ENCODE measurements around the gene ABCG8. TPM values are rescaled to one million over a fixed set of nuclear protein-coding genes. Genes with fewer than 3 reads are reported as not detected.

ABCG8 gene
- total and polyA plus RNA-seq, 12 donors, result 0.15 to 1.4 TPM; not detected in 10

GRCh38 chr2:43810888-43811287, 27.9 kb upstream of the ABCG8 start:
- Histone ChIP-seq H3K36me3 (peaks cover 0 to 71% (median 7%) of the 10 kb centered on the region in 9 donors), H3K9me3 (no peaks in the 10 kb centered on the region), H3K4me3 (no peak overlapping the region), H3K27me3 (no peaks in the 10 kb centered on the region), H3K27ac (no peak overlapping the region), H3K4me1 (no peaks in the 10 kb centered on the region)
- intact Hi-C loops (cut with DNase I), result no loop called here
- no peak for TF ChIP-seq CTCF (IDR thresholded peaks at IDR 0.05)
- ATAC-seq, result no peak
- 78 to 83% methylated on average over 1 of the region's 1 CpG for WGBS, 2 donors
- DNase-seq, result no peak

GRCh38 chr2:43812006-43812405, 26.8 kb upstream of the ABCG8 start:
- intact Hi-C loops (cut with DNase I), result no loop called here
- Histone ChIP-seq H3K9me3 (no peaks in the 10 kb centered on the region), H3K4me3 (no peak overlapping the region), H3K4me1 (no peaks in the 10 kb centered on the region), H3K27me3 (no peaks in the 10 kb centered on the region), H3K27ac (no peak overlapping the region), H3K36me3 (peaks cover 0 to 60% (median 7%) of the 10 kb centered on the region in 9 donors)
- ATAC-seq, result no peak
- 76 to 87% methylated on average over 2 of the region's 2 CpGs for WGBS, 2 donors
- no peak for DNase-seq
- no peak for TF ChIP-seq CTCF (IDR thresholded peaks at IDR 0.05)

- no peak for TF ChIP-seq CTCF (IDR thresholded peaks at IDR 0.05)
- WGBS, 2 donors, result 55 to 58% methylated on average over 2 of the region's 2 CpGs
- H3K36me3 ChIP-seq, result peaks cover 0 to 50% (median 7%) of the 10 kb centered on the region in 9 donors
- no peak for DNase-seq
- ATAC-seq, result no peak
- H3K9me3 ChIP-seq, result no peaks in the 10 kb centered on the region
- H3K4me1 ChIP-seq, result no peaks in the 10 kb centered on the region
- intact Hi-C loops (cut with DNase I), result no loop called here
- no peak overlapping the region for H3K4me3 ChIP-seq
- H3K27me3 ChIP-seq, result no peaks in the 10 kb centered on the region
- no peak overlapping the region for H3K27ac ChIP-seq
These were observed 25.8 kb upstream of the ABCG8 start for GRCh38 chr2:43812947-43813346.

GRCh38 chr2:43814711-43815110, 24.1 kb upstream of the ABCG8 start:
- DNase-seq (no peak), ATAC-seq (no peak)
- intact Hi-C loops (cut with DNase I), result no loop called here
- no peak for TF ChIP-seq CTCF (IDR thresholded peaks at IDR 0.05)
- Histone ChIP-seq H3K4me3 (no peak overlapping the region), H3K36me3 (peaks cover 0 to 36% (median 0%) of the 10 kb centered on the region in 9 donors), H3K27ac (no peak overlapping the region), H3K27me3 (no peaks in the 10 kb centered on the region), H3K4me1 (peaks cover 0 to 10% (median 0%) of the 10 kb centered on the region in 9 donors), H3K9me3 (no peaks in the 10 kb centered on the region)
- WGBS, 2 donors, result 91 to 92% methylated on average over 3 of the region's 3 CpGs
